ENCODE data around the gene GRK2.

DNA sequence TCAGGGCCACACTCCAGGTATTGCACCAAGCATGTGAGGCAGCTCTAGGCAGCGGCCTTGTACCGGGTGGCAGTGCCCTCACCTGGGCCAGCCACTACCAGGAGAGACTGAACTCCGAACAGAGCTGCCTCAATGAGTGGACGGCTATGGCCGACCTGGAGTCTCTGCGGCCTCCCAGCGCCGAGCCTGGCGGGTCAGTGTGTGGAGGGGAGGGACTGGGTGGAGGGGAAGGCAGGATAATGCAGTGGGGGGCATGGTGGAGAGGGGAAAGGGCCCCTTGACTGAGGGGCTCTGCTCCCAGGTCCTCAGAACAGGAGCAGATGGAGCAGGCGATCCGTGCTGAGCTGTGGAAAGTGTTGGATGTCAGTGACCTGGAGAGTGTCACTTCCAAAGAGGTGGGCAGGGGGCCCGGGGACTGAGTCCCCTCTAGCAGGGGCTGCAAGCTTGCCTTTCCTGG lies 41.3 kb downstream of the GRK2 start:
- TF ChIP-seq, protein P1, sequence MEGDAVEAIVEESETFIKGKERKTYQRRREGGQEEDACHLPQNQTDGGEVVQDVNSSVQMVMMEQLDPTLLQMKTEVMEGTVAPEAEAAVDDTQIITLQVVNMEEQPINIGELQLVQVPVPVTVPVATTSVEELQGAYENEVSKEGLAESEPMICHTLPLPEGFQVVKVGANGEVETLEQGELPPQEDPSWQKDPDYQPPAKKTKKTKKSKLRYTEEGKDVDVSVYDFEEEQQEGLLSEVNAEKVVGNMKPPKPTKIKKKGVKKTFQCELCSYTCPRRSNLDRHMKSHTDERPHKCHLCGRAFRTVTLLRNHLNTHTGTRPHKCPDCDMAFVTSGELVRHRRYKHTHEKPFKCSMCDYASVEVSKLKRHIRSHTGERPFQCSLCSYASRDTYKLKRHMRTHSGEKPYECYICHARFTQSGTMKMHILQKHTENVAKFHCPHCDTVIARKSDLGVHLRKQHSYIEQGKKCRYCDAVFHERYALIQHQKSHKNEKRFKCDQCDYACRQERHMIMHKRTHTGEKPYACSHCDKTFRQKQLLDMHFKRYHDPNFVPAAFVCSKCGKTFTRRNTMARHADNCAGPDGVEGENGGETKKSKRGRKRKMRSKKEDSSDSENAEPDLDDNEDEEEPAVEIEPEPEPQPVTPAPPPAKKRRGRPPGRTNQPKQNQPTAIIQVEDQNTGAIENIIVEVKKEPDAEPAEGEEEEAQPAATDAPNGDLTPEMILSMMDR (IDR thresholded peaks at IDR 0.05) = no peak
- TF ChIP-seq POLR2A (IDR thresholded peaks at IDR 0.05) (no peak), EP300 (IDR thresholded peaks at IDR 0.05; ENCODE audit: low read depth) (no peak)
